CD4-positive, CD25-positive, alpha-beta regulatory T cell (primary cell): ENCODE measurements around the gene FAM50B. TPM values are rescaled to one million over a fixed set of nuclear protein-coding genes. Genes with fewer than 3 reads are reported as not detected.

Experiments
- ATAC-seq, 2 donors: fragments of 150-1000 bp; cut with Tn5 transposase; one replicate each; pipeline ENCODE4 v1.10.0; 2021; ENCODE audit warnings: low read depth in 2 of 2, moderate number of reproducible peaks in 2 of 2, moderate library complexity in 1 of 2
- DNase-seq, 3 donors: peaks; one replicate each; pipeline versions ENCODE4 v3.0.0 to v3.0.0-alpha.2; 2012 to 2022; ENCODE audit warnings: mixed read lengths in 1 of 3
- H3K27ac ChIP-seq: one replicate; pipeline ENCODE4 v1.7.0; 2013; ENCODE audit warnings: mild to moderate bottlenecking, low read length; ENCODE audit not compliant: insufficient read depth, poor library complexity, severe bottlenecking
- H3K27me3 ChIP-seq: one replicate; pipeline ENCODE4 v1.7.0; 2013; ENCODE audit warnings: low read length; ENCODE audit not compliant: control insufficient read depth, insufficient read depth
- H3K36me3 ChIP-seq: one replicate; pipeline ENCODE4 v1.7.0; 2013; ENCODE audit warnings: mild to moderate bottlenecking, low read length, moderate library complexity; ENCODE audit not compliant: control insufficient read depth, insufficient read depth
- H3K4me1 ChIP-seq: 2 replicates; pipeline ENCODE4 v1.7.0; 2013; ENCODE audit warnings: mild to moderate bottlenecking, low read length; ENCODE audit not compliant: insufficient read depth, control insufficient read depth, poor library complexity, severe bottlenecking
- H3K4me3 ChIP-seq: one replicate; pipeline ENCODE4 v1.7.0; 2013; ENCODE audit warnings: low read depth, mild to moderate bottlenecking, low read length, moderate library complexity
- H3K9me3 ChIP-seq, 2 experiments: 1 replicate in 1 of 2; 2 replicates in 1 of 2; pipeline ENCODE4 v1.7.0; 2013; ENCODE audit warnings: low read length in 2 of 2, mild to moderate bottlenecking in 1 of 2, moderate library complexity in 1 of 2; ENCODE audit not compliant: control insufficient read depth in 2 of 2
- H3K27ac Mint-ChIP-seq, 3 donors: one replicate each; pipeline ENCODE4 v1.8.0; 2020 to 2022; ENCODE audit warnings: mild to moderate bottlenecking in 3 of 3, mixed read lengths in 3 of 3, moderate library complexity in 2 of 3
- H3K27me3 Mint-ChIP-seq: one replicate; pipeline ENCODE4 v1.8.0; 2022; ENCODE audit warnings: mild to moderate bottlenecking, mixed read lengths
- H3K36me3 Mint-ChIP-seq: one replicate; pipeline ENCODE4 v1.8.0; 2020; ENCODE audit warnings: mixed read lengths
- H3K4me1 Mint-ChIP-seq, 4 donors: one replicate each; pipeline ENCODE4 v1.8.0; 2020 to 2022; ENCODE audit warnings: mixed read lengths in 4 of 4, mild to moderate bottlenecking in 1 of 4
- H3K4me3 Mint-ChIP-seq, 4 donors: one replicate each; pipeline ENCODE4 v1.8.0; 2020 to 2022; ENCODE audit warnings: mild to moderate bottlenecking in 4 of 4, mixed read lengths in 4 of 4, moderate library complexity in 3 of 4
- H3K9me3 Mint-ChIP-seq, 7 donors: one replicate each; pipeline ENCODE4 v1.8.0; 2020 to 2022; ENCODE audit warnings: mixed read lengths in 7 of 7, mild to moderate bottlenecking in 3 of 7, moderate library complexity in 2 of 7
- polyA plus RNA-seq, 4 donors: library from polyadenylated mRNA; unstranded; fragments of 300-500 nt; fragmentation: Illumina TruSeq; gene quantifications; one replicate each; pipeline ENCODE4 v1.2.3, GENCODE V29; 2021
- total RNA-seq: library from RNA; stranded (reverse); gene quantifications from one replicate; pipeline ENCODE4 v1.2.3, GENCODE V29; 2022

FAM50B gene
- total and polyA plus RNA-seq, 5 donors from 2014 or later: 6.0 to 23.8 (median 21.1) TPM

GRCh38 chr6:3878048-3878666 is 29.0 kb downstream of the FAM50B start:
- Histone ChIP-seq H3K27me3 (no peaks in the 10 kb centered on the region), H3K9me3 (no peaks in the 10 kb centered on the region), H3K27ac (no peak overlapping the region), H3K4me3 (no peak overlapping the region), H3K4me1 (no peaks in the 10 kb centered on the region), H3K36me3 (no peaks in the 10 kb centered on the region)
- peaks cover 0 to 9% (median 0%) of the 10 kb centered on the region in 4 donors for H3K4me1 Mint-ChIP-seq
- DNase-seq (no peak), ATAC-seq (no peak)
- H3K36me3 Mint-ChIP-seq: no peaks in the 10 kb centered on the region
- no peak overlapping the region for H3K4me3 Mint-ChIP-seq
- no peak overlapping the region for H3K27ac Mint-ChIP-seq
- no peaks in the 10 kb centered on the region for H3K9me3 Mint-ChIP-seq
- H3K27me3 Mint-ChIP-seq: peaks cover 4% of the 10 kb centered on the region

DNA sequence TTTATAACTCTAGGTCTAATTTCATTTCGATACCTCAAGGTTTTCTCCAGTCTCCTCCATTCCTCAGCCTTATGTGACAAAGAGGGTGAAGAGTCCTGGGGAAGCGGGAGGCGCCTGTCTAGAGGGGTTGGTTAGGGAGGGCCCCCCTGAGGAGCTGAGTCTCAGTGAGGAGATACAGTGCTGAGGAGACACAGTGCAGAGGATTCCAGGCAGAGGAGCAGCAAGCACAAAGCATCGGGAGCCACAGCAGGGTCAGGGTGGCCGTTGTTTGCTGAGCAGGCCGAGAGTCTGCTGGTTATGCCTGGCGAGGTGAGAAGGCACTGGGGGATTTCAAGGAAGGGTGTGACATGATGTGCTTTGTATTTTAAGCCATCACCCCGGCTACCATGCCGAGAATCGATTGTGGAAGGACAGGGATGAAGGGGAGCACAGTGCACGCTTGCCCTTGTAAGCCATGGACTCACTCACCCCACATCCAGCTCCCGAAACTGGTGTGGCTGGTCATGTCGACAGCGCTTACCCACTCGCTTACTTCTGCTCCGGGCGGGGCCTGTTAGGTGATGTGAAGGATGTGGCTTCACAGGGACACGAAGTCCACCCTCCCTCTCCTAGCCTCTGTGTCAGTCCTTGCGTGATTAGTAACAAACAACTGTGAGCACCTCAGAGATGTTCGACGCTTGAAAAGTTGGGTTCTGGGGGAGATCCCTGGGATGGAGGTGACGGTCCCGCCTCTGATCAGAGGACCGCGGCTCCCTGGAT is 30.2 kb downstream of the FAM50B start:
- Mint-ChIP-seq H3K36me3 (no peaks in the 10 kb centered on the region), H3K4me3 (no peak overlapping the region), H3K27me3 (peaks cover 5% of the 10 kb centered on the region), H3K27ac (no peak overlapping the region), H3K4me1 (peaks cover 0 to 9% (median 0%) of the 10 kb centered on the region in 4 donors), H3K9me3 (no peaks in the 10 kb centered on the region)
- H3K27me3 ChIP-seq: no peaks in the 10 kb centered on the region
- H3K4me1 ChIP-seq: no peaks in the 10 kb centered on the region
- DNase-seq (no peak), ATAC-seq (no peak)
- no peak overlapping the region for H3K27ac ChIP-seq
- H3K4me3 ChIP-seq: no peak overlapping the region
- H3K36me3 ChIP-seq: no peaks in the 10 kb centered on the region
- H3K9me3 ChIP-seq: no peaks in the 10 kb centered on the region

- no peak overlapping the region for H3K27ac ChIP-seq
- no peaks in the 10 kb centered on the region for H3K4me1 ChIP-seq
- H3K4me3 ChIP-seq: no peak overlapping the region
- H3K27me3 ChIP-seq: no peaks in the 10 kb centered on the region
- no peaks in the 10 kb centered on the region for H3K36me3 ChIP-seq
- H3K36me3 Mint-ChIP-seq: no peaks in the 10 kb centered on the region
- no peak for ATAC-seq
- no peaks in the 10 kb centered on the region for H3K9me3 Mint-ChIP-seq
- H3K27me3 Mint-ChIP-seq: peaks cover 5% of the 10 kb centered on the region
- no peak overlapping the region for H3K27ac Mint-ChIP-seq
- H3K4me3 Mint-ChIP-seq: no peak overlapping the region
- no peak for DNase-seq
- no peaks in the 10 kb centered on the region for H3K9me3 ChIP-seq
- peaks cover 0 to 9% (median 0%) of the 10 kb centered on the region in 4 donors for H3K4me1 Mint-ChIP-seq
Observed at GRCh38 chr6:3881711-3882421, 32.7 kb downstream of the FAM50B start.

GRCh38 chr6:3882431-3882830 is 33.3 kb downstream of the FAM50B start:
- no peak overlapping the region for H3K4me3 ChIP-seq
- no peaks in the 10 kb centered on the region for H3K4me1 ChIP-seq
- no peaks in the 10 kb centered on the region for H3K9me3 ChIP-seq
- no peaks in the 10 kb centered on the region for H3K36me3 ChIP-seq
- no peak overlapping the region for H3K27ac Mint-ChIP-seq
- H3K27ac ChIP-seq: no peak overlapping the region
- no peak overlapping the region for H3K4me3 Mint-ChIP-seq
- no peaks in the 10 kb centered on the region for H3K27me3 ChIP-seq
- peaks cover 5% of the 10 kb centered on the region for H3K27me3 Mint-ChIP-seq
- DNase-seq (no peak), ATAC-seq (no peak)
- peaks cover 0 to 9% (median 0%) of the 10 kb centered on the region in 4 donors for H3K4me1 Mint-ChIP-seq
- H3K9me3 Mint-ChIP-seq: no peaks in the 10 kb centered on the region
- H3K36me3 Mint-ChIP-seq: no peaks in the 10 kb centered on the region

- no peak for ATAC-seq
- no peaks in the 10 kb centered on the region for H3K36me3 ChIP-seq
- Mint-ChIP-seq H3K9me3 (no peaks in the 10 kb centered on the region), H3K36me3 (no peaks in the 10 kb centered on the region), H3K27me3 (peaks cover 5% of the 10 kb centered on the region), H3K4me1 (peaks cover 0 to 9% (median 0%) of the 10 kb centered on the region in 4 donors), H3K27ac (no peak overlapping the region), H3K4me3 (no peak overlapping the region)
- no peak overlapping the region for H3K27ac ChIP-seq
- no peaks in the 10 kb centered on the region for H3K4me1 ChIP-seq
- H3K4me3 ChIP-seq: no peak overlapping the region
- H3K9me3 ChIP-seq: no peaks in the 10 kb centered on the region
- no peak for DNase-seq
- H3K27me3 ChIP-seq: no peaks in the 10 kb centered on the region
Observed at GRCh38 chr6:3882866-3883265, 33.7 kb downstream of the FAM50B start.

DNA sequence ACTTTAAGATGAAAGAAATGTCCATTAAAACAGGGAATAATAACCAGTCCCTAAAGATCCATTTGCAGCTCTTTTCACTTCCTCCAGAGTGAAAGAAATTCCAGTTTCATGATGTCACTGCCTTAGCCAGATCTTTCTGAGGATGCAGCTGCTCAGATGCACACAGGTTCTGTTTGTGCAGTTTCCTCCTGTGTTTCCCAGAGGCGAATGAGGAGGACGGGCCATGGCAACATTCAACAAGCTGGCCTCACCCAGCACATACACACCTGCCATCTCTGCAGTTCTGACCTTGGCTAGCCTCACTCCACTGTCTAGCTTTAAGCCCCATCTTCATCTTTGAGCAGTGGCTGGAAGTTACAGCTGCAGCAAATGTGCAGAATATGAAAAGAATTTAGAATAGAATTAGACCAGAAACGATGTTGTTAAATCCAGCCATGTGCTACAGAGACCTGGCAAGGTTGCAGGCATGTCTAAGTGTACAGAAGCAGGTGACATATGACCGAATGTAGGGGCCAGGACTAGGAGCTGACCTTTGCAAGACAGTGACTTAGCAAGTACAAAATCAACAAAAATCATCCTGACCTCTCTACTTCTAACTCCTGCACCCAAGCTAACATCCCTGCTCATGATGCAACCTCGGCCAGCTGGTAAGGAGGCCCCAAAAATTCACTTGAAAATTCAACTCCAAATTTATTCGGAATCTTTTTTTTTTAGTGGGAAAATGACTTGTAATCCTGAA is 35.0 kb downstream of the FAM50B start:
- Mint-ChIP-seq H3K27ac (no peak overlapping the region), H3K4me1 (no peaks in the 10 kb centered on the region), H3K9me3 (peaks cover 0 to 1% (median 0%) of the 10 kb centered on the region in 7 donors), H3K27me3 (peaks cover 5% of the 10 kb centered on the region), H3K4me3 (no peak overlapping the region), H3K36me3 (no peaks in the 10 kb centered on the region)
- Histone ChIP-seq H3K4me1 (no peaks in the 10 kb centered on the region), H3K36me3 (no peaks in the 10 kb centered on the region), H3K27ac (no peak overlapping the region), H3K27me3 (no peaks in the 10 kb centered on the region), H3K9me3 (no peaks in the 10 kb centered on the region), H3K4me3 (no peak overlapping the region)
- ATAC-seq (no peak), DNase-seq (no peak)

DNA sequence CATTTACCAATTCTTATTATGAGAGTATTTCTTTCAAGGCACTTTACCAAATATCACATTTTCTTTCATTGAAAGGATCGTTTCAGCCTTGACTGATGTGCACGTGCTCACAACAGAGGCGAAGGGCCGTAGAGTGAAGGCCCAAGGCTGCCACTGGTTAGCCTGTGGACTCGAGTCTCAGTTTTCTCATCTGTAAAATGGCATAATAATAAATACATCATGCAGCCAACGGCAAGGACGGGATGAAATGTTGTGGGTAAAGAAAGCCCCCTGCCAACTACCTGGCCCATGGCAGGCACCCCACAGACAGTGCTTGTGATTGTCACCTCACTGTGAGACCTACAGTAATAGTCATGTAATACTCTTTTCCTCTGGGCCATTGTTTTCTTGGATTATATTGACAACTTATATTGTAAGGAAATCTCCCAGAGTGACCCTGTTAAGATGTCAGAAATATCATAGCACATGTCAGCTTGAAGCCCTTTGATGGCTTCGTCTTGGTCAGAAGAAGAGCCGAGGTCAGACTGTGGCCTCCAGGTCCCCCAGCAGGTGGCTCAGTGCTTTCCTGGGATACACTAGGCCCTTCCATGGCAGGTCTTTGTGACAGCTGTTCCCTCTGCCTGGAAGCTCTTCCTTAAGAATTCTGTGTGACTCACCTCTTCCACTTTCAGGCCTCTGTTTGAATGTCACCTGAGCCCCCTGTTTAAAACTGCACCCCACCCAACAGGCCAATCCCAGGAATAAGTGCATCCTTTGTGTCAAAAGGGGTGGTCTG is 36.3 kb downstream of the FAM50B start:
- H3K27ac Mint-ChIP-seq: no peak overlapping the region
- H3K36me3 Mint-ChIP-seq: no peaks in the 10 kb centered on the region
- no peaks in the 10 kb centered on the region for H3K4me1 Mint-ChIP-seq
- H3K27me3 Mint-ChIP-seq: peaks cover 5% of the 10 kb centered on the region
- Histone ChIP-seq H3K36me3 (no peaks in the 10 kb centered on the region), H3K9me3 (no peaks in the 10 kb centered on the region), H3K27me3 (no peaks in the 10 kb centered on the region), H3K4me1 (no peaks in the 10 kb centered on the region), H3K27ac (no peak overlapping the region), H3K4me3 (no peak overlapping the region)
- no peak for ATAC-seq
- DNase-seq: no peak
- peaks cover 0 to 1% (median 0%) of the 10 kb centered on the region in 7 donors for H3K9me3 Mint-ChIP-seq
- H3K4me3 Mint-ChIP-seq: no peak overlapping the region
